Kidney tubule cell (primary cell): ENCODE data around the gene OR2T27.
"Not testable (repeated sequence)": the region's sequence is repeated elsewhere in the genome, so short reads cannot be mapped to it uniquely, and the experiment has no call there.

Source experiments
- DNase-seq: peaks from one replicate; pipeline ENCODE4 v3.0.0-alpha.2; 2018; ENCODE audit warnings: low spot score

The OR2T27 gene

GRCh38 chr1:248640906-248641305 lies 14.4 kb downstream of the OR2T27 start:
- not testable (repeated sequence) for DNase-seq

- DNase-seq = not testable (repeated sequence)
Observed at GRCh38 chr1:248639652-248640051, 15.7 kb downstream of the OR2T27 start.

GRCh38 chr1:248636612-248637011 lies 18.7 kb downstream of the OR2T27 start:
- not testable (repeated sequence) for DNase-seq

- not testable (repeated sequence) for DNase-seq
Observed at GRCh38 chr1:248634991-248635390, 20.3 kb downstream of the OR2T27 start, which contains the start of gene OR2T11. Gene OR2T11, minus strand, starts transcription at chr1:248635091. Its CDS starts 7,963 bp downstream, at chr1:248627128.

GRCh38 chr1:248631354-248632008 lies 23.8 kb downstream of the OR2T27 start:
- peak; percentile 26 for DNase-seq

- no peak for DNase-seq
Observed at GRCh38 chr1:248630551-248630950, 24.8 kb downstream of the OR2T27 start.

GRCh38 chr1:248627971-248628844 lies 27.1 kb downstream of the OR2T27 start:
- no peak for DNase-seq

- DNase-seq = no peak
Observed at GRCh38 chr1:248625971-248626370, 29.4 kb downstream of the OR2T27 start.

- no peak for DNase-seq
Observed at GRCh38 chr1:248625166-248625565, 30.2 kb downstream of the OR2T27 start.

GRCh38 chr1:248622570-248623001 lies 32.7 kb downstream of the OR2T27 start:
- peak; percentile 60 for DNase-seq

- DNase-seq = no peak
Observed at GRCh38 chr1:248621770-248622169, 33.6 kb downstream of the OR2T27 start.

GRCh38 chr1:248618878-248619277 lies 36.5 kb downstream of the OR2T27 start:
- peak; percentile 56 for DNase-seq

- DNase-seq = no peak
Observed at GRCh38 chr1:248618119-248618518, 37.2 kb downstream of the OR2T27 start.

- no peak for DNase-seq
Observed at GRCh38 chr1:248613742-248614141, 41.6 kb downstream of the OR2T27 start.

- DNase-seq = peak; percentile 31
Observed at GRCh38 chr1:248611883-248612414, 43.4 kb downstream of the OR2T27 start.

GRCh38 chr1:248610301-248610700 lies 45.0 kb downstream of the OR2T27 start:
- DNase-seq = peak; percentile 13
